Measurements from ENCODE around the gene LSAMP. TPM values are rescaled to one million over a fixed set of nuclear protein-coding genes. Genes with fewer than 3 reads are reported as not detected.

LSAMP gene
- polyA plus RNA-seq (2011; rRNA removed) (1.5 and 2.7 TPM in 2 replicates), polyA minus RNA-seq (2011; rRNA and poly(A)+ RNA removed) (2.2 and 2.4 TPM in 2 replicates)

GRCh38 chr3:116445311-116445841 lies at the start of gene LSAMP:
Gene LSAMP (minus strand): TSS chr3:116445487.
- H3K4me3 ChIP-seq (ENCODE audit: low read depth, low read length): peak within 1 kb of the TSS; percentile 5
- no peaks in the 10 kb centered on the region for H3K27me3 ChIP-seq (ENCODE audit: control insufficient read depth, insufficient read depth, low read length)
- no peak for TF ChIP-seq CTCF (IDR thresholded peaks at IDR 0.05; ENCODE audit: insufficient read depth, low read depth, low read length)
- H3K36me3 ChIP-seq (ENCODE audit: control insufficient read depth, insufficient read depth, low read length): no peaks in the 10 kb centered on the region
- ChIA-PET POLR2A (no interaction called here), CTCF (no interaction called here)
- DNase-seq (ENCODE audit: low read depth): no peak

- ChIA-PET POLR2A (no interaction called here), CTCF (no interaction called here)
- no peaks in the 10 kb centered on the region for H3K36me3 ChIP-seq (ENCODE audit: control insufficient read depth, insufficient read depth, low read length)
- no peaks in the 10 kb centered on the region for H3K27me3 ChIP-seq (ENCODE audit: control insufficient read depth, insufficient read depth, low read length)
- no peak for TF ChIP-seq CTCF (IDR thresholded peaks at IDR 0.05; ENCODE audit: insufficient read depth, low read depth, low read length)
- no peak overlapping the region for H3K4me3 ChIP-seq (ENCODE audit: low read depth, low read length)
- DNase-seq (ENCODE audit: low read depth): no peak
These were observed 47.1 kb upstream of the LSAMP start for GRCh38 chr3:116492379-116492778.

- no peaks in the 10 kb centered on the region for H3K36me3 ChIP-seq (ENCODE audit: control insufficient read depth, insufficient read depth, low read length)
- DNase-seq (ENCODE audit: low read depth): no peak
- no peak overlapping the region for H3K4me3 ChIP-seq (ENCODE audit: low read depth, low read length)
- TF ChIP-seq CTCF (IDR thresholded peaks at IDR 0.05; ENCODE audit: insufficient read depth, low read depth, low read length): no peak
- CTCF ChIA-PET: no interaction called here
- no peaks in the 10 kb centered on the region for H3K27me3 ChIP-seq (ENCODE audit: control insufficient read depth, insufficient read depth, low read length)
- POLR2A ChIA-PET: no interaction called here
These were observed 37.8 kb upstream of the LSAMP start for GRCh38 chr3:116483135-116483534.

- H3K27me3 ChIP-seq (ENCODE audit: control insufficient read depth, insufficient read depth, low read length): no peaks in the 10 kb centered on the region
- no peak overlapping the region for H3K4me3 ChIP-seq (ENCODE audit: low read depth, low read length)
- DNase-seq (ENCODE audit: low read depth): no peak
- CTCF ChIA-PET: no interaction called here
- H3K36me3 ChIP-seq (ENCODE audit: control insufficient read depth, insufficient read depth, low read length): no peaks in the 10 kb centered on the region
- POLR2A ChIA-PET: no interaction called here
- TF ChIP-seq CTCF (IDR thresholded peaks at IDR 0.05; ENCODE audit: insufficient read depth, low read depth, low read length): no peak
These were observed 31.4 kb upstream of the LSAMP start for GRCh38 chr3:116476691-116477090.

GRCh38 chr3:116474801-116475200 lies 29.5 kb upstream of the LSAMP start:
- ChIA-PET CTCF (no interaction called here), POLR2A (no interaction called here)
- H3K27me3 ChIP-seq (ENCODE audit: control insufficient read depth, insufficient read depth, low read length): no peaks in the 10 kb centered on the region
- no peaks in the 10 kb centered on the region for H3K36me3 ChIP-seq (ENCODE audit: control insufficient read depth, insufficient read depth, low read length)
- TF ChIP-seq CTCF (IDR thresholded peaks at IDR 0.05; ENCODE audit: insufficient read depth, low read depth, low read length): no peak
- DNase-seq (ENCODE audit: low read depth): no peak
- no peak overlapping the region for H3K4me3 ChIP-seq (ENCODE audit: low read depth, low read length)
